H9 (cell line): ENCODE measurements around the gene NSUN6. TPM values are rescaled to one million over a fixed set of nuclear protein-coding genes. Genes with fewer than 3 reads are reported as not detected.

Experiments
- DNase-seq: peaks from one replicate; pipeline ENCODE4 v3.0.0-alpha.2; 2017
- H2AFZ ChIP-seq: one replicate; pipeline ENCODE4 v1.6.1; 2013; ENCODE audit warnings: mild to moderate bottlenecking, low read length, control low read depth, moderate library complexity
- H2AK5ac ChIP-seq: 2 replicates; pipeline ENCODE4 v1.6.1; 2013; ENCODE audit warnings: low read length, control low read depth, mixed read lengths; ENCODE audit not compliant: insufficient read length
- H2BK120ac ChIP-seq: one replicate; pipeline ENCODE4 v1.6.1; 2013; ENCODE audit warnings: low read depth, mild to moderate bottlenecking, low read length, control low read depth, inconsistent platforms; ENCODE audit not compliant: poor library complexity, severe bottlenecking
- H2BK12ac ChIP-seq: 2 replicates; pipeline ENCODE4 v1.6.1; 2013; ENCODE audit warnings: low read length, control low read depth, mixed read lengths, low read depth; ENCODE audit not compliant: insufficient read length
- H2BK15ac ChIP-seq: 2 replicates; pipeline ENCODE4 v1.6.1; 2013; ENCODE audit warnings: low read depth, low read length, control low read depth
- H2BK20ac ChIP-seq: one replicate; pipeline ENCODE4 v1.6.1; 2013; ENCODE audit warnings: low read depth, mild to moderate bottlenecking, low read length, control low read depth, inconsistent platforms; ENCODE audit not compliant: poor library complexity, severe bottlenecking
- H2BK5ac ChIP-seq: 2 replicates; pipeline ENCODE4 v1.6.1; 2013; ENCODE audit warnings: low read length, control low read depth, mixed read lengths; ENCODE audit not compliant: insufficient read length
- H3K14ac ChIP-seq: 2 replicates; pipeline ENCODE4 v1.6.1; 2013; ENCODE audit warnings: low read length, control low read depth; ENCODE audit not compliant: insufficient read depth
- H3K18ac ChIP-seq: 2 replicates; pipeline ENCODE4 v1.6.1; 2013; ENCODE audit warnings: low read depth, mild to moderate bottlenecking, mixed read lengths, low read length, control low read depth; ENCODE audit not compliant: insufficient read length
- H3K23ac ChIP-seq: 2 replicates; pipeline ENCODE4 v1.6.1; 2013; ENCODE audit warnings: low read length, control low read depth, mixed read lengths, low read depth; ENCODE audit not compliant: insufficient read length
- H3K23me2 ChIP-seq: 2 replicates; pipeline ENCODE4 v1.6.1; 2013; ENCODE audit warnings: low read depth, mild to moderate bottlenecking, mixed read lengths, low read length, control low read depth; ENCODE audit not compliant: insufficient read length, poor library complexity, severe bottlenecking
- H3K27ac ChIP-seq: 2 replicates; pipeline ENCODE4 v1.5.1; 2013; ENCODE audit warnings: low read length, control low read depth, mixed read lengths, low read depth; ENCODE audit not compliant: insufficient read length
- H3K27me3 ChIP-seq: 2 replicates; pipeline ENCODE4 v1.6.1; 2013; ENCODE audit warnings: low read length, control low read depth, inconsistent platforms; ENCODE audit not compliant: insufficient read depth
- H3K4ac ChIP-seq: 2 replicates; pipeline ENCODE4 v1.6.1; 2013; ENCODE audit warnings: low read depth, mild to moderate bottlenecking, control low read depth, inconsistent platforms, low read length, moderate library complexity
- H3K4me1 ChIP-seq: 2 replicates; pipeline ENCODE4 v1.6.1; 2013; ENCODE audit warnings: low read length, control low read depth, inconsistent platforms; ENCODE audit not compliant: insufficient read depth
- H3K4me2 ChIP-seq: 2 replicates; pipeline ENCODE4 v1.6.1; 2013; ENCODE audit warnings: low read length, control low read depth, mixed read lengths; ENCODE audit not compliant: insufficient read length, insufficient read depth
- H3K56ac ChIP-seq: 2 replicates; pipeline ENCODE4 v1.6.1; 2013; ENCODE audit warnings: low read depth, mild to moderate bottlenecking, mixed read lengths, low read length, control low read depth; ENCODE audit not compliant: insufficient read length
- H3K79me1 ChIP-seq: 2 replicates; pipeline ENCODE4 v1.6.1; 2013; ENCODE audit warnings: low read depth, mild to moderate bottlenecking, moderate library complexity, low read length, control low read depth, inconsistent platforms; ENCODE audit not compliant: insufficient read depth, poor library complexity, severe bottlenecking
- H3K79me2 ChIP-seq: 2 replicates; pipeline ENCODE4 v1.6.1; 2013; ENCODE audit warnings: low read length, control low read depth, inconsistent platforms; ENCODE audit not compliant: insufficient read depth
- H3K9ac ChIP-seq: 2 replicates; pipeline ENCODE4 v1.6.1; 2013; ENCODE audit warnings: low read length, control low read depth, mixed read lengths; ENCODE audit not compliant: insufficient read length; ENCODE audit errors: extremely low read depth
- H3K9me3 ChIP-seq: one replicate; pipeline ENCODE4 v1.6.1; 2013; ENCODE audit warnings: low read depth, low read length, inconsistent platforms; ENCODE audit not compliant: control insufficient read depth
- H3T11ph ChIP-seq: one replicate; pipeline ENCODE4 v1.6.1; 2013; ENCODE audit warnings: mild to moderate bottlenecking, low read length, control low read depth, inconsistent platforms
- H4K20me1 ChIP-seq: one replicate; pipeline ENCODE4 v1.6.1; 2013; ENCODE audit not compliant: control insufficient read depth, insufficient read length, insufficient read depth
- H4K5ac ChIP-seq: 2 replicates; pipeline ENCODE4 v1.6.1; 2013; ENCODE audit warnings: low read depth, mild to moderate bottlenecking, mixed read lengths, low read length, control low read depth; ENCODE audit not compliant: insufficient read length
- H4K8ac ChIP-seq: replicated peaks from 2 replicates; pipeline ENCODE4 v1.6.1; 2013; ENCODE audit warnings: low read length, control low read depth, mixed read lengths, low read depth; ENCODE audit not compliant: insufficient read length
- H4K91ac ChIP-seq: 2 replicates; pipeline ENCODE4 v1.6.1; 2013; ENCODE audit warnings: low read depth, mild to moderate bottlenecking, moderate library complexity, mixed read lengths, low read length, control low read depth; ENCODE audit not compliant: insufficient read length
- H3K27ac Mint-ChIP-seq, 3 experiments: 2 replicates in 2 of 3; 3 replicates in 1 of 3; pipeline ENCODE4 v1.8.0; 2020 to 2021; ENCODE audit warnings: mixed read lengths in 3 of 3, mild to moderate bottlenecking in 1 of 3, moderate library complexity in 1 of 3
- H3K27me3 Mint-ChIP-seq: 2 replicates; pipeline ENCODE4 v1.8.0; 2021; ENCODE audit warnings: low read depth, mild to moderate bottlenecking, moderate library complexity, mixed read lengths
- H3K36me3 Mint-ChIP-seq, 3 experiments: 2 replicates in 2 of 3; 3 replicates in 1 of 3; pipeline ENCODE4 v1.8.0; 2020 to 2021; ENCODE audit warnings: low read depth in 3 of 3, mixed read lengths in 3 of 3; ENCODE audit not compliant: insufficient read depth in 1 of 3
- H3K4me1 Mint-ChIP-seq, 2 experiments: 2 replicates each; pipeline ENCODE4 v1.8.0; 2020; ENCODE audit warnings: mixed read lengths in 2 of 2
- H3K4me3 Mint-ChIP-seq, 2 experiments: 2 replicates in 1 of 2; 3 replicates in 1 of 2; pipeline ENCODE4 v1.8.0; 2020 to 2021; ENCODE audit warnings: mild to moderate bottlenecking in 2 of 2, mixed read lengths in 2 of 2, moderate library complexity in 1 of 2
- H3K9me3 Mint-ChIP-seq, 2 experiments: 2 replicates in 1 of 2; 3 replicates in 1 of 2; pipeline ENCODE4 v1.8.0; 2020; ENCODE audit warnings: mild to moderate bottlenecking in 2 of 2, mixed read lengths in 2 of 2, moderate library complexity in 1 of 2
- CTCF ChIP-seq: fragments of 200-600 bp; sonication (generic); conservative IDR thresholded peaks from 3 replicates; pipeline ENCODE4 v1.8.0; 2021; ENCODE audit warnings: antibody characterized with exemption, mild to moderate bottlenecking
- WGBS: extraction: QIAGEN DNeasy Blood & Tissue Kit; methylation state at CpG from one replicate; pipeline ENCODE4 v1.1.7; 2013; ENCODE audit warnings: missing lambda C conversion rate, low lambda C conversion rate, mixed read lengths; ENCODE audit not compliant: insufficient read length; ENCODE audit errors: extremely low coverage; 5-methylcytosine and 5-hydroxymethylcytosine counted together
- total RNA-seq: library from RNA; stranded (reverse); gene quantifications from 2 replicates; pipeline ENCODE4 v1.2.1, GENCODE V29; 2021

The NSUN6 gene
- total RNA-seq, 1 experiment from 2014 or later, result 11.9 TPM

GRCh38 chr10:18556522-18557147 is 94.8 kb downstream of the NSUN6 start:
- no peaks in the 10 kb centered on the region for H3K79me1 ChIP-seq
- DNase-seq, result no peak
- H2BK12ac ChIP-seq, result peak overlapping the region; percentile 60
- H3K56ac ChIP-seq, result no peak overlapping the region
- H4K5ac ChIP-seq, result no peak overlapping the region
- Mint-ChIP-seq H3K4me3 (no peak overlapping the region), H3K36me3 (peaks cover under 1 to 4% (median under 1%) of the 10 kb centered on the region in 3 experiments; a peak in 3 of 7 replicates), H3K9me3 (no peaks in the 10 kb centered on the region), H3K27me3 (no peaks in the 10 kb centered on the region), H3K27ac (no peak overlapping the region), H3K4me1 (no peaks in the 10 kb centered on the region)
- H3K9me3 ChIP-seq, result peaks cover 91% of the 10 kb centered on the region
- H3K4me2 ChIP-seq, result no peak overlapping the region
- H2BK20ac ChIP-seq, result no peak overlapping the region
- WGBS, result 100% methylated on average over 3 of the region's 3 CpGs
- H3K23me2 ChIP-seq, result no peaks in the 10 kb centered on the region
- H3K14ac ChIP-seq, result no peak overlapping the region
- no peak overlapping the region for H3T11ph ChIP-seq
- H3K18ac ChIP-seq, result no peak overlapping the region
- H3K27me3 ChIP-seq, result no peaks in the 10 kb centered on the region
- H2BK5ac ChIP-seq, result no peak overlapping the region
- H2AK5ac ChIP-seq, result no peak overlapping the region
- H3K79me2 ChIP-seq, result no peaks in the 10 kb centered on the region
- H4K8ac ChIP-seq, result no peak overlapping the region
- no peak overlapping the region for H2AFZ ChIP-seq
- H4K20me1 ChIP-seq, result no peaks in the 10 kb centered on the region
- no peak overlapping the region for H2BK15ac ChIP-seq
- H3K4me1 ChIP-seq, result no peaks in the 10 kb centered on the region
- no peak overlapping the region for H2BK120ac ChIP-seq
- no peak overlapping the region for H3K4ac ChIP-seq
- no peak for TF ChIP-seq CTCF
- H4K91ac ChIP-seq, result no peak overlapping the region
- no peak overlapping the region for H3K23ac ChIP-seq
- H3K27ac ChIP-seq, result peak overlapping the region; percentile 75
- no peak overlapping the region for H3K9ac ChIP-seq
